GM19099 (cell line): ENCODE results near the gene ZNF236.

Experiments
- POLR2A ChIP-seq: IDR thresholded peaks from 3 replicates; pipeline ENCODE4 v1.6.1; 2011; ENCODE audit warnings: low read depth; ENCODE audit not compliant: insufficient read length; ENCODE audit errors: extremely low read depth

Gene ZNF236

DNA sequence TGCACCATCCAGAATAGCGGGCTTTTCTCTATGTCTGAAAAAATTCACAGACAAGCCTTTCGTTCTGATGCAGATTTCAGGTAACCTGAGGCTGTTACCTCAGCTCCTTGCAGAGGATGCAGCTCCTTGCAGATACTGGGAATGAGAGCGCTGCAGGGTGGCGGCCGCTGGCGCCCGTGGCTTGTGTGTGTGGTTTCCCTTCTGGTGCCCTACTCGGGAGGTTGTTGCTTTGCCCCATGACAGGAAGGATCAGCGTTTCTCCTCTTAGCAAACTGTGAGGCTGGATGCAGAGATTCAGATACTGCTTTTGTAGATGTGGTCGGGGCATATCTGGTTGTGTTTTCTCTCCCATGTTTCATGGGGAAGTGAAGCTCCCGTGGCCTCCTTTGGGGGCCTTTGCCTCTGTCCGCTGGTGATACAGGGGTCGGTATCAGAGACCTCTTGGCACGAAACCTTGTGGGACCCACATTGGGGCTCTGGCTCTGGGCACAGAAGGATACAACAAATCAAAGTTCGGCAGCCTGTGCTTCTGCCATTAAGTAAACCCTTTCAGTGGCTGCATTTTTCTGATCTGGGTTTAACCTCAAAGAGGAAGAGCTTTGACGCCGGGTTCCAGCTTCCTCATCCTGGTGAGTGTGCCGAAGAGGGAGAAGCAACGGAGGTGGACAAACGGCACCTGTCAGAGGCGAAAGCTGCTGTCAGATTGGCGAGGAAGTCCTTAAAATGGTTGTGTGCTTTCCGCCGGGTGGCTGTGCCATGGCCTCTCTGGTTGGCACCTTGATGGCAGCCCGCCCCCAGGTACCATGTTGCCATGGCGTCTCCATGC lies 182.4 kb downstream of the ZNF236 start:
- no peak for TF ChIP-seq POLR2A

- no peak for TF ChIP-seq POLR2A
Observed at GRCh38 chr18:77005651-77006195, 183.4 kb downstream of the ZNF236 start.

DNA sequence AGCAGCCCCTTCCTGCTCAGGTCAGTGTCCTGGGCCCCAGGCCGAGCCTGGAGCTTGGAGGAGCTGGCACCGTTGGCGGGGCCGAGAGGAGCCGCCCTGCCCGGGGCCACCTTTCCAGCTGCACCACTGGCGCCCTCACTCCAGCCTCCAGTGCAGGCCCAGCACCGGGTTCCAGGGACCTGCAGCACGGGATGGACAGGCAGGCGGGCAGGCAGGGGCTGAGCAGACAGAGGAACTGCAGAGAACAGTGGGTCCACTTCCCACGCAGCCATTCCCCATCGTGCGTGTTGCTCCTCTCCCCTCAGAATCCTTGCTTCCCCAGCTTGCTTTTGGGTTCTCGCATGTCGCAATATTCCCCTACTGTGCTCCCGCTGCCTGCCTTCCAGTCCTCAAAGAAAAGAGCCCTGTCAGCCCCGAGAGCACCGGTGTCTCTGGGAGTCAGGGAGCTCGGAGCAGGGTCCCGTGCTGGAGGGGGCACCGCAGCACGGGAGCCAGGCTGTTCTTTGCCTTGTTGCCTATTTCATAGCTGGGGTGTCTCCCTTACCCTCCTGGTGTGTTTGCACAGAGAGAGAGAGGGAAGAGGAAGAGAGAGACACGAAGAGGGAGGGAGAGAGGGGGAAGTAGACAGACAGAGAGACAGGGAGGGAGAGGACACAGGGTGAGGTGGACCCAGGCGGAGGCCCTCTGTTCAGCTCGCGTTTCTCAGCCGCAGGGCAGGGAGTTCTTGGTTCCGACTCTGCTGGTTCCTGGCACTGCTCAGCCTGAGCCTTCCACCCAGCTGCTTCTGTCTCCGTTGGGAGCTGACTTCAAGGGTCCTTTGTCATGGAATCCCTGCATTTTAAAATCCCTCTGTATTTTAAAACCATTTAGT lies 184.2 kb downstream of the ZNF236 start:
- TF ChIP-seq POLR2A, result no peak

DNA sequence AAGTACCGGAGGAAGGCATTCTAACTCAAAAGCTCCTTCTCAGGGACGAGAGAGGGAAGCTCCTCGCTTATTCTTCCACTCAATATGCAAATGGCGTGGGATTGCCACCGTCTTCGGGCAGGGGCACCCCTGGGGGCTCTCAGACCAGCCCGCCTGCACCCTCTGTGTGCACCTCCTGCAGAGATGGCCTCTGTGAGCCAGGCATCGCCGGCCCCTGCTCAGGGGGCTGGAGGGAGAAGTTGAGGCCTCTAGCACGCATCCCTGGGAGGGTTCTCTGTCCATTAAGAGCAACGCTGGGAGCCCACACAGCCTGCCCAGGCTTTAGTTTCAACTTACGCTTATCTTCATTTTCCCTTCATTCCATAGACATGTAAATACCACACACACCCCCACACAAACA lies 184.9 kb downstream of the ZNF236 start:
- no peak for TF ChIP-seq POLR2A

- TF ChIP-seq POLR2A, result no peak
Observed at GRCh38 chr18:77008006-77008405, 185.6 kb downstream of the ZNF236 start.

DNA sequence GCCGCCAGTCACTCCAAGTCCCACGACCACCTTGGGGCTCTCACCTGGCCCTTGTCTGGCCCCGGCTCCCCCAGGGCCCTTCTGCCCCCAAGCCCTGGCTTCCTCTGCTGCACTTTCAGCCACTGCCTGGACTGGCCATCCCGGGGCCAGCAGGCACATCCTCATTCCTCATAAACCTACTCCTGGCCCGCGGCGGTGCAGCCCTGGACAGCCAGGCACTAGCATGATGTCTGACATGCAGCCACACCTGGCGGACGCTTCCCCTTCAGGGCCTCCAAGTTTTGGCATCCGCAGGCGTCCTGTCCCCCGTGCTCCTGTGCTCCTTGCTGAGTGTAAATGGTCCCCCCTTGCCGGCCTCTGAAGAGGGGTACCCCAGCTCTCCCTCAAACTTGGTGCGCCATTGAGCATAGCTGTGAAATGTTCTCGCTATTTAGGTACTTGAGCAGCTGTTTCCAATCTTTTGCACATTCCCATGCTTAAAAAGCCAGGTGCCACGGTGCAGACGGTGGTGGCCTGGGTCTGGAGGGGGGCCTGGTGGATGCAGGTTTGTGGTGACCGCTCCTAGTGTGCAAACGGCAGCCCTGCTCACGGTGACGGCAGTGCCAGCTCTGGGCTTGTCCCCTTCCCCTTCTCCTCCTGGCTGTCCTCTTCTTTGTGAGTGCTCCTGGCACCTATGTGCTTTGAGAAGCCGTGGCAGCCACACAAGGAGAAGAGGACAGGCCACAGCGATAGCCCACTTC lies 186.4 kb downstream of the ZNF236 start:
- no peak for TF ChIP-seq POLR2A

GRCh38 chr18:77009675-77010074 lies 187.3 kb downstream of the ZNF236 start:
- TF ChIP-seq POLR2A, result no peak

DNA sequence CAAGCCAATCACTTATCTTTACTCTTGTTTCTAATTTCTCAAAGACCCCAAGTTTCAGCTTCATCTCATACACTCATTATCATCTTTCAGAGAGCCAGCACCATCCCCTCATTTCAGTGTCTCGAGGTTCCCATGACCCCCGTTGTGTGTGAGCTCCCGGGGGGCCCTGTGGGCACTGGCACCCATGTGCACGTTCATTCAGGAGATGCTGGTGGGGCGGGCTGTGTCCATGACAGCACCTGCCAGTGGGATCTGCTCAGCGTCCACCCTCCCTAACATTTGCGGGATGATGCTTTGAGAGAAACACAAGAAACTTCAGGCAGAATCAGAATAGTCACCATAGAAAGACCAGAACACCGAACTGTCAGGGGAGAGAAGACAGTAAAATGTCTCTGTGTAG lies 189.8 kb downstream of the ZNF236 start:
- no peak for TF ChIP-seq POLR2A

DNA sequence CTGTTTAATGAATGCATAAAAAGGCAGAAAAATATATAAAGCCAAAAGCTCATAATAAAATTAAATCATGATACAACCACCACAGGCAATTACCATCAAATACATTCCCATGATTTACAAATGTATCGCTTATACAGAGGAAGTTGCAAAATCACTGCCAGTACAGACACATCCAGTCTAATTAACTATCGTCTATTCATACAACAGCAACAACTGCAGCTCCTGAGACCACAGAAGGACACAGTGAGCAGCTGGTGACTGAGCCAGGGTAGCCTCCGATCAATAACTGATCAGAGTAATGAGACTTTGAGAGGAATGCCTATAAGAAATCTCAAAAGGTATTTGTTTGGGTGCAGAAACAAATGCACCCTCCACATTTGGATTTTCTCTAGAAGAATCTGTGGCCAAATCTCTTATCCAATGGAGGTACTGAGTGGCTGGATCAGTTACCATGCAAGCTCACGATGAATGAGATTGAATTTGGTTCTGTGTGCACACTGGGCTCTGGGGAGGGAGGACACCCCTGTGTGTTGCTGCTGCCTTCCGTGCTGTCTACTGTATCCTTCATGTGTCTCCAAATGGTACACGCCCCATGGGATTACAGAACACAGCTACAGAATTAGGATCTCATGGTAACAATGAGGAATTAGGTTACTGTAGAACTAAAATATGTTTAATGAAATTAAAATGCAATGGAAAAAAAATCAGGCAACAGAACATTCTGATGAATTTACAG lies 190.6 kb downstream of the ZNF236 start:
- no peak for TF ChIP-seq POLR2A

DNA sequence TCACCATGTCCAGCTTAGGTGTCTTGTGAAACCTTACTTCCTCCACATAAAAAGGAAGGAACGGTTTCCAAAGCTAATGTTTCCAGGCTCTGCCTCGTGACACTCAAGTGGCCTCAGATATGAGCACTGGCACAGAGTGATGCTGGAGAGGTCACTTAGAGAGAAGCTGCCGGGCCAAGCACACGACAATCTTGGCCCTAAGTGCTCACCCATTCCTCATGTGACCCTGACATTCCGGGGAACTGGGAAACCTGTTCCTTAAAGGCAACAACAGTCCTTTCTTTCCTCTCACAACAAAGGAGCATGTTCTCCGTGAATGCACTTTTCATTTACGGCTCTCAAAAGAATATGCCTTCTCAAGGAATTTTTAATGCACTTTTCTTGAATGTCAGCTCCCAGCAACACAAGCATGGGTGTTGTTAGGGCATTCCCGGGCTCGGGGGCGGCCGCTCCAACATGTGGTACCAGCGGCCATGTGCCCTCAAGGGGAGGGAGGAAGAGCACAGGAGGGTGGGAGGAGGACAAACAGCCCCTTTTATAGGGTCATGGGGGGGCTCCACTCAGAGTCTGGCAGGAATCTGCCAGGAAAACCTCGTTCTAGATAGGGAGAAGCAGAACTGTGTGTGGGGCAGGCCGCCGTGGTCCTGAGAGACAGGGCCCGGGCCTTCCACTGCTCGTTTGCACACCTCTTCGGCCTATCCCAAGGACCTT lies 191.6 kb downstream of the ZNF236 start:
- TF ChIP-seq POLR2A, result no peak

- TF ChIP-seq POLR2A, result no peak
Observed at GRCh38 chr18:77014538-77014937, 192.2 kb downstream of the ZNF236 start.

DNA sequence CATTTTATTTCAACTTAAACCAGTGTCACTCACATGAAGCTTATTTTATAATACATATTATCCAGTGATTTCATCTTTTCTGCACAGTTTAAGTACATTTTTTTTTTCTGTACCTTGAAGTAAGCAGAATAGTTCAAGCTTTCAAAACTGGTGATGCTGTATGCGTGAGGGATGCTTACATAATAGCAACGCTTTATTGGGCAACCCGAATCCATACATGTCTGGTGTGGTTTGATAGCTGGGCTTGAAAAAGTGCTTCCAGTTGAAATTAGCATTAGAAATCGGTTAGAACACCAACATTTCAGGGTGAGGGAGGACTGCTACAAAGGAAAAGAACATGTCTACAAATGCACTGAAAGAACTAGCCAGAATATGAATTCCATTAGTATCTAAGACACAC lies 192.8 kb downstream of the ZNF236 start:
- TF ChIP-seq POLR2A, result no peak

DNA sequence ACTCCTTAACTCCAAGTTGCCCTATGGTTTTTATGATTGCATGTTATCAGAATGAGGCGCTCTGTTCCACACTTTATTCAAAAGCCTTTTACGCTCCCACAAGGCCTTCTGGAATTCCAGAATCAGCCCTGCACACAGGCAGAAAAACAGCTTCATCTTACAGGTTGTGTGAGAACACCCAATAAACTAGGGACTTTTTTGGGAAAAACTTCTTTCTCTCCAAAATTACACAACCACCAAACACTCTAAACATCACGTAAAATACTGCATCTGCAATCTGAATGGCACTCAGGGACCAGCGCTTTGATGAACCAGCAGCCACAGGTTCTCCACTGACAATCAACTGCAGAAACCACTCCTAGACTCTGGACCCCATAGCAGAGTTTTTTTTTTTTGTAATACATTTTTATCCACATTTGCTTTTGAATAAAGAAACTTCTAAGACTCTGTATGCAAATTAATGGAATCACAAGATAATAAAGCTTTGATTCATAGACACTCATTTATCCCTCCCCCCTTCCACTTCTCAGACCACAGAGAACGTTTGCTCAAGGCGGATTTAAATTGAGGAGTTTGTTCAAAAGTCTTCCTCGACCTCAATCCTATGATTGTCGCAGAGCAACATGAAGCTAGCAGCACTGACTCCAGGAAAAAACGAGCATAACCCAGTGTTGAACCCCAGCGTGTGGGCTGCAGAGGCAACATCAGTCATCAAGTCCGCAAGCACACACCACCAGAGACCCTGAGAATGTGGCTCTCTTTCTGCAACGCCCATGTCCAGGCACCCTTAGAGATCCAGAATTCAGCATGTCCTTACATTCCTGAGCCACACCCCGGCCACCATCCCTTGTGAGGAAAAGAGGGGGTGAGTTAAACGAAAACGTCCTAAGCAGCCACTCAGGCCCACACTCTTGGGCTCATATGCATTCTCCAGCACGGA lies 193.7 kb downstream of the ZNF236 start:
- TF ChIP-seq POLR2A, result no peak
